Melanocyte of skin (primary cell): ENCODE data around the gene ARID1B. TPM values are rescaled to one million over a fixed set of nuclear protein-coding genes. Genes with fewer than 3 reads are reported as not detected.

Source experiments
- small RNA-seq, 2 donors: library from RNA; depleted of rRNA; stranded (forward); fragments of <200 nt; gene quantifications; one replicate each; pipeline ENCODE3, GENCODE V24; 2012
- total RNA-seq, 2 donors: library from RNA; depleted of rRNA; stranded (reverse); fragments of >200 nt; gene quantifications; 2 replicates each; pipeline ENCODE4 v1.2.3, GENCODE V29; 2012

Gene ARID1B
- 10 to 100 TPM; 52.7 to 60.6 TPM for total RNA-seq

GRCh38 chr6:156776840-156777576, at the start of gene ARID1B:
Gene ARID1B, plus strand, starts transcription at chr6:156777378. Its CDS starts 303 bp downstream, at chr6:156777681.

Small RNA genes lying within 50 kb of the gene (small RNA-seq; reads per million reads assigned to genes)
- 0.30 to 1.1 reads per million in 2 donors for gene AL355297.2
- gene MIR4466, result 0 reads per million in 2 donors
